ENCODE data around the gene ARF5. TPM values are rescaled to one million over a fixed set of nuclear protein-coding genes. Genes with fewer than 3 reads are reported as not detected.

Gene ARF5
- total and polyA plus RNA-seq, 2 donors from 2014 or later = 132 to 223 TPM

- Histone ChIP-seq H3K27ac (ENCODE audit: low read depth in 2 of 2, low read length in 2 of 2) (peak overlapping the region; percentile 73 to 83), H3K36me3 (ENCODE audit: control insufficient read depth in 2 of 3, insufficient read depth in 3 of 3, low read length in 3 of 3) (peaks cover 2 to 14% (median 13%) of the 10 kb centered on the region in 3 donors), H3K4me1 (ENCODE audit: control insufficient read depth in 2 of 3, insufficient read depth in 2 of 3, low read depth in 1 of 3, low read length in 3 of 3) (peaks cover 2 to 26% (median 10%) of the 10 kb centered on the region in 3 donors), H3K4me3 (ENCODE audit: low read length in 3 of 3) (peak overlapping the region; percentile 77 to 88 (median 77)), H3K27me3 (ENCODE audit: control insufficient read depth, insufficient read depth, low read length) (no peaks in the 10 kb centered on the region), H3K9ac (ENCODE audit: low read length in 3 of 3) (peak overlapping the region; percentile 66 to 83 (median 76)), H3K9me3 (ENCODE audit: control insufficient read depth in 2 of 3, insufficient read depth in 1 of 3, low read length in 3 of 3) (no peaks in the 10 kb centered on the region)
- FAIRE-seq = no peak
- intact Hi-C loops (cut with DNase I) = no loop called here
- TF ChIP-seq, protein P1, sequence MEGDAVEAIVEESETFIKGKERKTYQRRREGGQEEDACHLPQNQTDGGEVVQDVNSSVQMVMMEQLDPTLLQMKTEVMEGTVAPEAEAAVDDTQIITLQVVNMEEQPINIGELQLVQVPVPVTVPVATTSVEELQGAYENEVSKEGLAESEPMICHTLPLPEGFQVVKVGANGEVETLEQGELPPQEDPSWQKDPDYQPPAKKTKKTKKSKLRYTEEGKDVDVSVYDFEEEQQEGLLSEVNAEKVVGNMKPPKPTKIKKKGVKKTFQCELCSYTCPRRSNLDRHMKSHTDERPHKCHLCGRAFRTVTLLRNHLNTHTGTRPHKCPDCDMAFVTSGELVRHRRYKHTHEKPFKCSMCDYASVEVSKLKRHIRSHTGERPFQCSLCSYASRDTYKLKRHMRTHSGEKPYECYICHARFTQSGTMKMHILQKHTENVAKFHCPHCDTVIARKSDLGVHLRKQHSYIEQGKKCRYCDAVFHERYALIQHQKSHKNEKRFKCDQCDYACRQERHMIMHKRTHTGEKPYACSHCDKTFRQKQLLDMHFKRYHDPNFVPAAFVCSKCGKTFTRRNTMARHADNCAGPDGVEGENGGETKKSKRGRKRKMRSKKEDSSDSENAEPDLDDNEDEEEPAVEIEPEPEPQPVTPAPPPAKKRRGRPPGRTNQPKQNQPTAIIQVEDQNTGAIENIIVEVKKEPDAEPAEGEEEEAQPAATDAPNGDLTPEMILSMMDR (IDR thresholded peaks at IDR 0.05; ENCODE audit: borderline replicate concordance, extremely low read depth, insufficient read depth) = peak; percentile 50
- DNase-seq = peak; percentile 78 to 88 (median 86)
Measured at GRCh38 chr7:127588697-127589482, 679 bp downstream of the ARF5 start.

GRCh38 chr7:127589896-127590295 is 1.7 kb downstream of the ARF5 start:
- intact Hi-C loops (cut with DNase I) = no loop called here
- Histone ChIP-seq H3K9me3 (ENCODE audit: control insufficient read depth in 2 of 3, insufficient read depth in 1 of 3, low read length in 3 of 3) (no peaks in the 10 kb centered on the region), H3K27me3 (ENCODE audit: control insufficient read depth, insufficient read depth, low read length) (no peaks in the 10 kb centered on the region), H3K36me3 (ENCODE audit: control insufficient read depth in 2 of 3, insufficient read depth in 3 of 3, low read length in 3 of 3) (peaks cover 2 to 14% (median 13%) of the 10 kb centered on the region in 3 donors), H3K9ac (ENCODE audit: low read length in 3 of 3) (no peak overlapping the region), H3K4me1 (ENCODE audit: control insufficient read depth in 2 of 3, insufficient read depth in 2 of 3, low read depth in 1 of 3, low read length in 3 of 3) (peaks cover 2 to 17% (median 6%) of the 10 kb centered on the region in 3 donors), H3K4me3 (ENCODE audit: low read length in 3 of 3) (no peak overlapping the region), H3K27ac (ENCODE audit: low read depth in 2 of 2, low read length in 2 of 2) (no peak overlapping the region)
- TF ChIP-seq, protein P1 (IDR thresholded peaks at IDR 0.05; ENCODE audit: borderline replicate concordance, extremely low read depth, insufficient read depth) = no peak
- no peak for FAIRE-seq
- no peak for DNase-seq

- no peak for DNase-seq
- H3K27me3 ChIP-seq (ENCODE audit: control insufficient read depth, insufficient read depth, low read length) = no peaks in the 10 kb centered on the region
- intact Hi-C loops (cut with DNase I) = no loop called here
- no peak overlapping the region for H3K27ac ChIP-seq (ENCODE audit: low read depth in 2 of 2, low read length in 2 of 2)
- FAIRE-seq = no peak
- H3K9ac ChIP-seq (ENCODE audit: low read length in 3 of 3) = no peak overlapping the region
- peaks cover 0 to 11% (median 6%) of the 10 kb centered on the region in 3 donors for H3K4me1 ChIP-seq (ENCODE audit: control insufficient read depth in 2 of 3, insufficient read depth in 2 of 3, low read depth in 1 of 3, low read length in 3 of 3)
- H3K36me3 ChIP-seq (ENCODE audit: control insufficient read depth in 2 of 3, insufficient read depth in 3 of 3, low read length in 3 of 3) = peaks cover 2 to 14% (median 13%) of the 10 kb centered on the region in 3 donors
- TF ChIP-seq, protein P1 (IDR thresholded peaks at IDR 0.05; ENCODE audit: borderline replicate concordance, extremely low read depth, insufficient read depth) = no peak
- H3K9me3 ChIP-seq (ENCODE audit: control insufficient read depth in 2 of 3, insufficient read depth in 1 of 3, low read length in 3 of 3) = no peaks in the 10 kb centered on the region
- H3K4me3 ChIP-seq (ENCODE audit: low read length in 3 of 3) = no peak overlapping the region
Measured at GRCh38 chr7:127591189-127591588, 3.0 kb downstream of the ARF5 start.
